H9 (cell line): Measurements from ENCODE around the gene ANKHD1. TPM values are rescaled to one million over a fixed set of nuclear protein-coding genes. Genes with fewer than 3 reads are reported as not detected.

Source experiments
- DNase-seq: peaks from one replicate; pipeline ENCODE4 v3.0.0-alpha.2; 2017
- H2AFZ ChIP-seq: one replicate; pipeline ENCODE4 v1.6.1; 2013; ENCODE audit warnings: mild to moderate bottlenecking, low read length, control low read depth, moderate library complexity
- H2AK5ac ChIP-seq: 2 replicates; pipeline ENCODE4 v1.6.1; 2013; ENCODE audit warnings: low read length, control low read depth, mixed read lengths; ENCODE audit not compliant: insufficient read length
- H2BK120ac ChIP-seq: one replicate; pipeline ENCODE4 v1.6.1; 2013; ENCODE audit warnings: low read depth, mild to moderate bottlenecking, low read length, control low read depth, inconsistent platforms; ENCODE audit not compliant: poor library complexity, severe bottlenecking
- H2BK12ac ChIP-seq: 2 replicates; pipeline ENCODE4 v1.6.1; 2013; ENCODE audit warnings: low read length, control low read depth, mixed read lengths, low read depth; ENCODE audit not compliant: insufficient read length
- H2BK15ac ChIP-seq: 2 replicates; pipeline ENCODE4 v1.6.1; 2013; ENCODE audit warnings: low read depth, low read length, control low read depth
- H2BK20ac ChIP-seq: one replicate; pipeline ENCODE4 v1.6.1; 2013; ENCODE audit warnings: low read depth, mild to moderate bottlenecking, low read length, control low read depth, inconsistent platforms; ENCODE audit not compliant: poor library complexity, severe bottlenecking
- H2BK5ac ChIP-seq: 2 replicates; pipeline ENCODE4 v1.6.1; 2013; ENCODE audit warnings: low read length, control low read depth, mixed read lengths; ENCODE audit not compliant: insufficient read length
- H3K14ac ChIP-seq: 2 replicates; pipeline ENCODE4 v1.6.1; 2013; ENCODE audit warnings: low read length, control low read depth; ENCODE audit not compliant: insufficient read depth
- H3K18ac ChIP-seq: 2 replicates; pipeline ENCODE4 v1.6.1; 2013; ENCODE audit warnings: low read depth, mild to moderate bottlenecking, mixed read lengths, low read length, control low read depth; ENCODE audit not compliant: insufficient read length
- H3K23ac ChIP-seq: 2 replicates; pipeline ENCODE4 v1.6.1; 2013; ENCODE audit warnings: low read length, control low read depth, mixed read lengths, low read depth; ENCODE audit not compliant: insufficient read length
- H3K23me2 ChIP-seq: 2 replicates; pipeline ENCODE4 v1.6.1; 2013; ENCODE audit warnings: low read depth, mild to moderate bottlenecking, mixed read lengths, low read length, control low read depth; ENCODE audit not compliant: insufficient read length, poor library complexity, severe bottlenecking
- H3K27ac ChIP-seq: 2 replicates; pipeline ENCODE4 v1.5.1; 2013; ENCODE audit warnings: low read length, control low read depth, mixed read lengths, low read depth; ENCODE audit not compliant: insufficient read length
- H3K27me3 ChIP-seq: 2 replicates; pipeline ENCODE4 v1.6.1; 2013; ENCODE audit warnings: low read length, control low read depth, inconsistent platforms; ENCODE audit not compliant: insufficient read depth
- H3K4ac ChIP-seq: 2 replicates; pipeline ENCODE4 v1.6.1; 2013; ENCODE audit warnings: low read depth, mild to moderate bottlenecking, control low read depth, inconsistent platforms, low read length, moderate library complexity
- H3K4me1 ChIP-seq: 2 replicates; pipeline ENCODE4 v1.6.1; 2013; ENCODE audit warnings: low read length, control low read depth, inconsistent platforms; ENCODE audit not compliant: insufficient read depth
- H3K4me2 ChIP-seq: 2 replicates; pipeline ENCODE4 v1.6.1; 2013; ENCODE audit warnings: low read length, control low read depth, mixed read lengths; ENCODE audit not compliant: insufficient read length, insufficient read depth
- H3K56ac ChIP-seq: 2 replicates; pipeline ENCODE4 v1.6.1; 2013; ENCODE audit warnings: low read depth, mild to moderate bottlenecking, mixed read lengths, low read length, control low read depth; ENCODE audit not compliant: insufficient read length
- H3K79me1 ChIP-seq: 2 replicates; pipeline ENCODE4 v1.6.1; 2013; ENCODE audit warnings: low read depth, mild to moderate bottlenecking, moderate library complexity, low read length, control low read depth, inconsistent platforms; ENCODE audit not compliant: insufficient read depth, poor library complexity, severe bottlenecking
- H3K79me2 ChIP-seq: 2 replicates; pipeline ENCODE4 v1.6.1; 2013; ENCODE audit warnings: low read length, control low read depth, inconsistent platforms; ENCODE audit not compliant: insufficient read depth
- H3K9ac ChIP-seq: 2 replicates; pipeline ENCODE4 v1.6.1; 2013; ENCODE audit warnings: low read length, control low read depth, mixed read lengths; ENCODE audit not compliant: insufficient read length; ENCODE audit errors: extremely low read depth
- H3K9me3 ChIP-seq: one replicate; pipeline ENCODE4 v1.6.1; 2013; ENCODE audit warnings: low read depth, low read length, inconsistent platforms; ENCODE audit not compliant: control insufficient read depth
- H3T11ph ChIP-seq: one replicate; pipeline ENCODE4 v1.6.1; 2013; ENCODE audit warnings: mild to moderate bottlenecking, low read length, control low read depth, inconsistent platforms
- H4K20me1 ChIP-seq: one replicate; pipeline ENCODE4 v1.6.1; 2013; ENCODE audit not compliant: control insufficient read depth, insufficient read length, insufficient read depth
- H4K5ac ChIP-seq: 2 replicates; pipeline ENCODE4 v1.6.1; 2013; ENCODE audit warnings: low read depth, mild to moderate bottlenecking, mixed read lengths, low read length, control low read depth; ENCODE audit not compliant: insufficient read length
- H4K8ac ChIP-seq: replicated peaks from 2 replicates; pipeline ENCODE4 v1.6.1; 2013; ENCODE audit warnings: low read length, control low read depth, mixed read lengths, low read depth; ENCODE audit not compliant: insufficient read length
- H4K91ac ChIP-seq: 2 replicates; pipeline ENCODE4 v1.6.1; 2013; ENCODE audit warnings: low read depth, mild to moderate bottlenecking, moderate library complexity, mixed read lengths, low read length, control low read depth; ENCODE audit not compliant: insufficient read length
- H3K27ac Mint-ChIP-seq, 3 experiments: 2 replicates in 2 of 3; 3 replicates in 1 of 3; pipeline ENCODE4 v1.8.0; 2020 to 2021; ENCODE audit warnings: mixed read lengths in 3 of 3, mild to moderate bottlenecking in 1 of 3, moderate library complexity in 1 of 3
- H3K27me3 Mint-ChIP-seq: 2 replicates; pipeline ENCODE4 v1.8.0; 2021; ENCODE audit warnings: low read depth, mild to moderate bottlenecking, moderate library complexity, mixed read lengths
- H3K36me3 Mint-ChIP-seq, 3 experiments: 2 replicates in 2 of 3; 3 replicates in 1 of 3; pipeline ENCODE4 v1.8.0; 2020 to 2021; ENCODE audit warnings: low read depth in 3 of 3, mixed read lengths in 3 of 3; ENCODE audit not compliant: insufficient read depth in 1 of 3
- H3K4me1 Mint-ChIP-seq, 2 experiments: 2 replicates each; pipeline ENCODE4 v1.8.0; 2020; ENCODE audit warnings: mixed read lengths in 2 of 2
- H3K4me3 Mint-ChIP-seq, 2 experiments: 2 replicates in 1 of 2; 3 replicates in 1 of 2; pipeline ENCODE4 v1.8.0; 2020 to 2021; ENCODE audit warnings: mild to moderate bottlenecking in 2 of 2, mixed read lengths in 2 of 2, moderate library complexity in 1 of 2
- H3K9me3 Mint-ChIP-seq, 2 experiments: 2 replicates in 1 of 2; 3 replicates in 1 of 2; pipeline ENCODE4 v1.8.0; 2020; ENCODE audit warnings: mild to moderate bottlenecking in 2 of 2, mixed read lengths in 2 of 2, moderate library complexity in 1 of 2
- CTCF ChIP-seq: fragments of 200-600 bp; sonication (generic); conservative IDR thresholded peaks from 3 replicates; pipeline ENCODE4 v1.8.0; 2021; ENCODE audit warnings: antibody characterized with exemption, mild to moderate bottlenecking
- WGBS: extraction: QIAGEN DNeasy Blood & Tissue Kit; methylation state at CpG from one replicate; pipeline ENCODE4 v1.1.7; 2013; ENCODE audit warnings: missing lambda C conversion rate, low lambda C conversion rate, mixed read lengths; ENCODE audit not compliant: insufficient read length; ENCODE audit errors: extremely low coverage; 5-methylcytosine and 5-hydroxymethylcytosine counted together
- total RNA-seq: library from RNA; stranded (reverse); gene quantifications from 2 replicates; pipeline ENCODE4 v1.2.1, GENCODE V29; 2021

Gene ANKHD1
- total RNA-seq, 1 experiment from 2014 or later: 105 TPM

GRCh38 chr5:140381972-140382371, 19.7 kb upstream of the ANKHD1 start:
- Mint-ChIP-seq H3K27ac (no peak overlapping the region), H3K9me3 (peaks cover 2 to 3% of the 10 kb centered on the region in 2 experiments; a peak in 3 of 5 replicates), H3K4me1 (no peaks in the 10 kb centered on the region), H3K36me3 (no peaks in the 10 kb centered on the region), H3K27me3 (no peaks in the 10 kb centered on the region; the same call in 1 of the 2 replicates), H3K4me3 (no peak overlapping the region)
- H3T11ph ChIP-seq: no peak overlapping the region
- no peak overlapping the region for H2BK20ac ChIP-seq
- no peaks in the 10 kb centered on the region for H3K27me3 ChIP-seq
- no peak for DNase-seq
- H3K9ac ChIP-seq: no peak overlapping the region
- H3K4ac ChIP-seq: no peak overlapping the region
- H4K91ac ChIP-seq: no peak overlapping the region
- no peak overlapping the region for H2AK5ac ChIP-seq
- no peak overlapping the region for H2AFZ ChIP-seq
- H3K23ac ChIP-seq: no peak overlapping the region
- H3K9me3 ChIP-seq: no peaks in the 10 kb centered on the region
- no peaks in the 10 kb centered on the region for H3K4me1 ChIP-seq
- no peak overlapping the region for H4K8ac ChIP-seq
- H3K4me2 ChIP-seq: no peak overlapping the region
- H3K23me2 ChIP-seq: no peaks in the 10 kb centered on the region
- no CpG with 5 or more reads among the region's 1 CpG for WGBS
- no peaks in the 10 kb centered on the region for H4K20me1 ChIP-seq
- H3K14ac ChIP-seq: no peak overlapping the region
- H3K79me2 ChIP-seq: no peaks in the 10 kb centered on the region
- TF ChIP-seq CTCF: no peak
- no peak overlapping the region for H2BK12ac ChIP-seq
- H2BK120ac ChIP-seq: no peak overlapping the region
- no peak overlapping the region for H3K27ac ChIP-seq
- no peak overlapping the region for H3K56ac ChIP-seq
- no peak overlapping the region for H3K18ac ChIP-seq
- H4K5ac ChIP-seq: no peak overlapping the region
- H2BK15ac ChIP-seq: no peak overlapping the region
- H2BK5ac ChIP-seq: no peak overlapping the region
- no peaks in the 10 kb centered on the region for H3K79me1 ChIP-seq
